ENCODE results near the gene RHOH. TPM values are rescaled to one million over a fixed set of nuclear protein-coding genes. Genes with fewer than 3 reads are reported as not detected.

RHOH gene
- total RNA-seq, 6 experiments from 2014 or later, result not detected

GRCh38 chr4:40214661-40215418, 18.0 kb downstream of the RHOH start:
- no peaks in the 10 kb centered on the region for H3K36me3 Mint-ChIP-seq (ENCODE audit: low read depth)
- no peak for DNase-seq

GRCh38 chr4:40216622-40217366, 20.0 kb downstream of the RHOH start:
- no peak for DNase-seq
- Mint-ChIP-seq H3K4me3 (no peak overlapping the region), H3K27ac (no peak overlapping the region), H3K4me1 (ENCODE audit: low read depth) (peaks cover 29% of the 10 kb centered on the region), H3K36me3 (ENCODE audit: low read depth) (no peaks in the 10 kb centered on the region), H3K9me3 (no peaks in the 10 kb centered on the region), H3K27me3 (ENCODE audit: insufficient read depth) (peaks cover 7% of the 10 kb centered on the region)
- TF ChIP-seq, protein P1, sequence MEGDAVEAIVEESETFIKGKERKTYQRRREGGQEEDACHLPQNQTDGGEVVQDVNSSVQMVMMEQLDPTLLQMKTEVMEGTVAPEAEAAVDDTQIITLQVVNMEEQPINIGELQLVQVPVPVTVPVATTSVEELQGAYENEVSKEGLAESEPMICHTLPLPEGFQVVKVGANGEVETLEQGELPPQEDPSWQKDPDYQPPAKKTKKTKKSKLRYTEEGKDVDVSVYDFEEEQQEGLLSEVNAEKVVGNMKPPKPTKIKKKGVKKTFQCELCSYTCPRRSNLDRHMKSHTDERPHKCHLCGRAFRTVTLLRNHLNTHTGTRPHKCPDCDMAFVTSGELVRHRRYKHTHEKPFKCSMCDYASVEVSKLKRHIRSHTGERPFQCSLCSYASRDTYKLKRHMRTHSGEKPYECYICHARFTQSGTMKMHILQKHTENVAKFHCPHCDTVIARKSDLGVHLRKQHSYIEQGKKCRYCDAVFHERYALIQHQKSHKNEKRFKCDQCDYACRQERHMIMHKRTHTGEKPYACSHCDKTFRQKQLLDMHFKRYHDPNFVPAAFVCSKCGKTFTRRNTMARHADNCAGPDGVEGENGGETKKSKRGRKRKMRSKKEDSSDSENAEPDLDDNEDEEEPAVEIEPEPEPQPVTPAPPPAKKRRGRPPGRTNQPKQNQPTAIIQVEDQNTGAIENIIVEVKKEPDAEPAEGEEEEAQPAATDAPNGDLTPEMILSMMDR (IDR thresholded peaks at IDR 0.05), result no peak

More at GRCh38 chr4:40214661-40215418, 18.0 kb downstream of the RHOH start:
- Mint-ChIP-seq H3K9me3 (no peaks in the 10 kb centered on the region), H3K27ac (no peak overlapping the region), H3K27me3 (ENCODE audit: insufficient read depth) (peaks cover 7% of the 10 kb centered on the region), H3K4me3 (no peak overlapping the region), H3K4me1 (ENCODE audit: low read depth) (peaks cover 35% of the 10 kb centered on the region)
- TF ChIP-seq, protein P1 (IDR thresholded peaks at IDR 0.05), result no peak

DNA sequence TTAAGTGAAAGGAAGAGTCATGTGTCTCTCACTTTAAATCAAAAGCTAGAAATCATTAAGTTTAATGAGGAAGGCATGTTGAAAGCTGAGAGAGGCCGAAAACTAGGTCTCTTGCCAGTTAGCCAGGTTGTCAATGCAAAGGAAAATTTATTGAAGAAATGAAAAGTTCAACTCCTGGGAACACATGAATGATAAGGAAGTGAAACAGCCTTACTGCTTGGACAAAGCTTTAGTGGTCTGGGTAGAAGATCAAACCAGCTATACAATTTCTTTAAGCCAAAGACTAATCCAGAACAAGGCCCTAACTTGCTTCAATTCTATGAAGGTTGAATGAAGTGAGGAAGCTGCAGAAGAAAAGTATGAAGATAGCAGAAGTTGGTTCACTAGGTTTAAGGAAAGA, 24.9 kb downstream of the RHOH start:
- peaks cover 10% of the 10 kb centered on the region; the same call in 1 of the 2 replicates for H3K27me3 Mint-ChIP-seq (ENCODE audit: insufficient read depth)
- TF ChIP-seq, protein P1 (IDR thresholded peaks at IDR 0.05), result no peak

DNA sequence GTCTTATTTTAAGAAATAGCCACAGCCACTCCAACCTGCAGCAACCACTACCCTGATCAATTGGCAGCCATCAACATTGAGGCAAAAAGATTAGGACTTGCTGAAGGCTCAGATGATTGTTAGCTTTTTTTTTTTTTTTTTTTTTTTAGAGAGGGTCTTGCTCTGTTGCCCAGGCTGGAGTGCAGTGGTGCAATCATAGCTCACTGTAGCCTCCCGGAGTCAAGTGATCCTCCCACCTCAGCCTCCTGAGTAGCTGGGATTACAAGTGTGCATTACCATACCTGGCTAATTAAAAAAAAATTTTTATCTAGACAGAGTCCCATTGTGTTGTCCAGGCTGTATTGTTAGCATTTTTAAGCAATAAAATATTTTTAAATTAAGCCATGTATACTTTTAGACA, 26.5 kb downstream of the RHOH start:
- Mint-ChIP-seq H3K36me3 (ENCODE audit: low read depth) (no peaks in the 10 kb centered on the region), H3K27me3 (ENCODE audit: insufficient read depth) (peaks cover 10% of the 10 kb centered on the region; the same call in 1 of the 2 replicates), H3K4me3 (no peak overlapping the region), H3K4me1 (ENCODE audit: low read depth) (no peaks in the 10 kb centered on the region), H3K27ac (no peak overlapping the region), H3K9me3 (no peaks in the 10 kb centered on the region)
- DNase-seq, result no peak
- TF ChIP-seq, protein P1 (IDR thresholded peaks at IDR 0.05), result no peak

More for the DNA sequence above, 24.9 kb downstream of the RHOH start:
- Mint-ChIP-seq H3K27ac (no peak overlapping the region), H3K4me1 (ENCODE audit: low read depth) (peaks cover 2% of the 10 kb centered on the region; the same call in 1 of the 2 replicates), H3K9me3 (no peaks in the 10 kb centered on the region), H3K36me3 (ENCODE audit: low read depth) (no peaks in the 10 kb centered on the region), H3K4me3 (no peak overlapping the region)
- DNase-seq, result no peak

GRCh38 chr4:40224432-40224831, 27.6 kb downstream of the RHOH start:
- H3K27ac Mint-ChIP-seq, result no peak overlapping the region
- H3K36me3 Mint-ChIP-seq (ENCODE audit: low read depth), result no peaks in the 10 kb centered on the region
- TF ChIP-seq, protein P1 (IDR thresholded peaks at IDR 0.05), result no peak

More at GRCh38 chr4:40224432-40224831, 27.6 kb downstream of the RHOH start:
- no peaks in the 10 kb centered on the region for H3K4me1 Mint-ChIP-seq (ENCODE audit: low read depth)
- no peak for DNase-seq
- H3K4me3 Mint-ChIP-seq, result no peak overlapping the region
- H3K9me3 Mint-ChIP-seq, result no peaks in the 10 kb centered on the region
- peaks cover 10% of the 10 kb centered on the region; the same call in 1 of the 2 replicates for H3K27me3 Mint-ChIP-seq (ENCODE audit: insufficient read depth)
